ENCODE measurements around the gene ST6GAL1. TPM values are rescaled to one million over a fixed set of nuclear protein-coding genes. Genes with fewer than 3 reads are reported as not detected.
"Not testable (repeated sequence)": the region's sequence is repeated elsewhere in the genome, so short reads cannot be mapped to it uniquely, and the experiment has no call there.

ST6GAL1 gene
- total RNA-seq, 1 donor from 2014 or later = 5.5 TPM

DNA sequence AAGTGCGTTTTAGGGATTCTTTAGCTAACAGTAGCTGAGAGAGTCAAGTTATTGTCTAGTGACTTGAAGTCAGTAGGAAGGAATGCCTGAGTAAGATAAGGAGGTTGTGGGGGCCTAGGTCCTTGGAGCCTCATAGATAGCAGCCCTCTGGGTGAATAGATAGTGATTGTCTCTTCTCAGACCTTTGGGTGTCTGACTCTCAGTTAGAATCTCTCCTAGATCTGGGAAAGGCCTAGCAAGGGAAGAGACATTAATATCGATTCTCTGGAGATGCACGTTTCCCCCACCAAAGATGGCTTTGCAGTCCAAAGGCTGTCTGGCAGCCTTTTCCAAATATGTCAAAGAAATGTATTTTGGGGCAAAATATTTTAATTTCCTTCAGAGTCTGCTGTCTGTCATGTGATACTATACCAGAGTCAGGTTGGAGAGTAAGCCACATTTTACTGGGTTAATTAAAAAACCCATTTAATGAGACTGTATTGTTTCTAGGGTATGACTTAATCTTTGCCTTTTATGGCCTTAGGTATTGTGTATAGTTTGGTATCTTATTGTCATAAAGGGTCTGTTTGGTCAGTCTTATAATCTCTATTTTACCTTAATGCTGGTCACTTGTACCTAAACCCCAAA lies 92.2 kb downstream of the ST6GAL1 start:
- TF ChIP-seq, protein P1, sequence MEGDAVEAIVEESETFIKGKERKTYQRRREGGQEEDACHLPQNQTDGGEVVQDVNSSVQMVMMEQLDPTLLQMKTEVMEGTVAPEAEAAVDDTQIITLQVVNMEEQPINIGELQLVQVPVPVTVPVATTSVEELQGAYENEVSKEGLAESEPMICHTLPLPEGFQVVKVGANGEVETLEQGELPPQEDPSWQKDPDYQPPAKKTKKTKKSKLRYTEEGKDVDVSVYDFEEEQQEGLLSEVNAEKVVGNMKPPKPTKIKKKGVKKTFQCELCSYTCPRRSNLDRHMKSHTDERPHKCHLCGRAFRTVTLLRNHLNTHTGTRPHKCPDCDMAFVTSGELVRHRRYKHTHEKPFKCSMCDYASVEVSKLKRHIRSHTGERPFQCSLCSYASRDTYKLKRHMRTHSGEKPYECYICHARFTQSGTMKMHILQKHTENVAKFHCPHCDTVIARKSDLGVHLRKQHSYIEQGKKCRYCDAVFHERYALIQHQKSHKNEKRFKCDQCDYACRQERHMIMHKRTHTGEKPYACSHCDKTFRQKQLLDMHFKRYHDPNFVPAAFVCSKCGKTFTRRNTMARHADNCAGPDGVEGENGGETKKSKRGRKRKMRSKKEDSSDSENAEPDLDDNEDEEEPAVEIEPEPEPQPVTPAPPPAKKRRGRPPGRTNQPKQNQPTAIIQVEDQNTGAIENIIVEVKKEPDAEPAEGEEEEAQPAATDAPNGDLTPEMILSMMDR (IDR thresholded peaks at IDR 0.05; ENCODE audit: insufficient read depth, low read length, severe bottlenecking) = no peak
- Histone ChIP-seq H3K4me3 (ENCODE audit: low read depth, low read length) (no peak overlapping the region), H3K27me3 (ENCODE audit: control insufficient read depth, insufficient read depth, low read length) (no peaks in the 10 kb centered on the region), H3K36me3 (ENCODE audit: control insufficient read depth, insufficient read depth, low read length) (no peaks in the 10 kb centered on the region)
- DNase-seq (ENCODE audit: low read depth) (no peak), FAIRE-seq (no peak)

DNA sequence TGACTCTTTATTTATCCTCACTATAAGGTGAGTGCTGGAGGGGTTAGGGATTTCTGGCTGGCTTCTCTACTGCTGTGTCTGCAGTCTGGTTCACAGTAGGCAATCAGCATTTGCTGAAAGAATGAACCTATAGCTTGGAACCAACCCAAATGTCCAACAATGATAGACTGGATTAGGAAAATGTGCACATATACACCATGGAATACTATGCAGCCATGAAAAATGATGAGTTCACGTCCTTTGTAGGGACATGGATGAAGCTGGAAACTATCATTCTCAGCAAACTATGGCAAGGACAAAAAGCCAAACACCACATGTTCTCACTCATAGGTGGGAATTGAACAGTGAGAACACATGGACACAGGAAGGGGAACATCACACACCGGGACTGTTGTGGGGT lies 93.0 kb downstream of the ST6GAL1 start:
- not testable (repeated sequence) for H3K36me3 ChIP-seq (ENCODE audit: control insufficient read depth, insufficient read depth, low read length); FAIRE-seq

DNA sequence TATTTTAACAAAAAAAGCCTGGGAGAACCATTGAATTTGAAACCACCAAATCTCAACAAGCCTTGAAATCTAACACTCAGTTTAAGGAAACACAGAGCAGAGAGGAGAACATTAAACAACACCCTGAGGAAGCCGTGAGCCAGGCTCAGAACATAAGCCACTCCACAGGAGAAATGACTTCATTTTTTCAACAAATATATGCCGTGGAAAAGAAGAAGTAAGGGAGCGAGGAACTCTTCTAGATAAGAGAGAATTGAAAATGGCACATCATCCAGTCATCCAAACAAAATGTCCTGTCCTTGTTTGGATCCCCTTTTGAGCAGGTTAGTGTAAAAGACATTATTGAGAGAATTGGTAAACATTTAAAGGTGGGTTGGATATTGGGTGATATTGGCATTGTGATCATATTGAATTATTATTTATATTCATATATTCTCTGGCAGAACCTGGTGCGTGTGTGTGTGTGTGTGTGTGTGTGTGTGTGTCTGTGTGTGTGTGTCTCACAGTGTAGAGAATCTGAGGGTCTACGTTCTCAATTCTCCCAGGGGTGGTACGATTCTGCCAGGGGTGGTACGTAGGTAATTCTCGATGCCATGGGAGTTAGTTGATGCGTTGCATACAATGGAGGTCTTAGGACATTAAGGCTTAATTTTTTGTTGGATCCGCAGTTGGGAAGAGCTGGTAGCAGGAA lies 94.4 kb downstream of the ST6GAL1 start:
- TF ChIP-seq, protein P1 (IDR thresholded peaks at IDR 0.05; ENCODE audit: insufficient read depth, low read length, severe bottlenecking) = no peak
- FAIRE-seq (no peak), DNase-seq (ENCODE audit: low read depth) (no peak)
- H3K36me3 ChIP-seq (ENCODE audit: control insufficient read depth, insufficient read depth, low read length) = no peaks in the 10 kb centered on the region
- no peaks in the 10 kb centered on the region for H3K27me3 ChIP-seq (ENCODE audit: control insufficient read depth, insufficient read depth, low read length)
- H3K4me3 ChIP-seq (ENCODE audit: low read depth, low read length) = no peak overlapping the region

More for the DNA sequence above, 93.0 kb downstream of the ST6GAL1 start:
- not testable (repeated sequence) for H3K27me3 ChIP-seq (ENCODE audit: control insufficient read depth, insufficient read depth, low read length); DNase-seq (ENCODE audit: low read depth); H3K4me3 ChIP-seq (ENCODE audit: low read depth, low read length)

DNA sequence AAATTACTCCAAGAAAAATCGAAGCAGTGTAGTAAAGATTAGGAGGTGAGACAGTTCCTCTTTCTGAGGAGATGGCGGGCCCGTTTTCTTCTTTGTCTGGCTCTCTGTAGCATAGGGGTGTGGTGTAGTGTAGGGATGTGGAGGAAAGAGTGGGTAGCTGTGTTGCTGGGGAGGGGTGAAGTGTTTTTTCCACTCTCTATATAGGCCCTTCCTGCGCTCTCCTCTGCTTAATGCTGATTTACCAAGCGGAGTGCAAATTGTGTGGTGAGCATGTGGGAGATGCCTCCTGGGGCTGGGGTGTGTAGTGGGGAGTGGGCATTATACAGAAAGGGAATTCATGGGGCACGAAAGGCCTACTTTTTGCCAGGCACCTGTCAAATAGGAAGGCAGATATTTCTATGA lies 94.9 kb downstream of the ST6GAL1 start:
- Histone ChIP-seq H3K27me3 (ENCODE audit: control insufficient read depth, insufficient read depth, low read length) (no peaks in the 10 kb centered on the region), H3K36me3 (ENCODE audit: control insufficient read depth, insufficient read depth, low read length) (no peaks in the 10 kb centered on the region), H3K4me3 (ENCODE audit: low read depth, low read length) (no peak overlapping the region)
- TF ChIP-seq, protein P1 (IDR thresholded peaks at IDR 0.05; ENCODE audit: insufficient read depth, low read length, severe bottlenecking) = no peak
- FAIRE-seq (no peak), DNase-seq (ENCODE audit: low read depth) (no peak)

DNA sequence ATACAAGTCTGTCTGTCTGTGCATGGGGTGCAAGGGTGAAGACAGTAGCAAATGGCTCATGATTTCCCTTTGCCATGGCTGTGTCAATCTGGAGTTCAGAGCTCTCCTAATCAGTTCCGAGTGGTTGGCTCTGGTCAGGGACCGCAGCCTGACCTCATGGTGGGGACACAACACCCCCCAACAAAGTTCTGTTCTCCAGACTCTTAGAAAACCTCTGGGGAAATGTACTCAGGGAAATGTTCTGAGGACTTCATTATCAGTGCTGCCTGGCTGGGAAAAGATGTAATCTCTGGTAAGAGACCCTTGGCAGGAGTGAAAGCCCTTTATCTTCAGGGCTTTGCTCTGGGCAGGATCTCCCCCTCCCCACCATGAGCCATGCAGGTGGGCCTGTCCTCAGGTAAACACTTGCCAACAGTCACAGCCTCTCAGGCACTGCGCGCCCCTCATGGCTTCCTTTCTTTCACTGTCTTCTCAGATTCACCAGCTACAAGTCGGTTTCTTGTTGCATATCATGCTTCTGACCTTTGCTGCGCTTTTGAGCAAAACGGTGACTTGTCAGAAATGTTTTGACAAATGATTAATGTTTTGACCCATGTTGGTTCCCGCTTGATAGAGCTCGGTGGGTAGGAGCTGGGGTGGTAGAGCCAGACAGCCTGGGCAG lies 95.5 kb downstream of the ST6GAL1 start:
- FAIRE-seq = no peak
- TF ChIP-seq, protein P1 (IDR thresholded peaks at IDR 0.05; ENCODE audit: insufficient read depth, low read length, severe bottlenecking) = no peak
- no peak overlapping the region for H3K4me3 ChIP-seq (ENCODE audit: low read depth, low read length)
- no peak for DNase-seq (ENCODE audit: low read depth)
- no peaks in the 10 kb centered on the region for H3K27me3 ChIP-seq (ENCODE audit: control insufficient read depth, insufficient read depth, low read length)
- no peaks in the 10 kb centered on the region for H3K36me3 ChIP-seq (ENCODE audit: control insufficient read depth, insufficient read depth, low read length)

DNA sequence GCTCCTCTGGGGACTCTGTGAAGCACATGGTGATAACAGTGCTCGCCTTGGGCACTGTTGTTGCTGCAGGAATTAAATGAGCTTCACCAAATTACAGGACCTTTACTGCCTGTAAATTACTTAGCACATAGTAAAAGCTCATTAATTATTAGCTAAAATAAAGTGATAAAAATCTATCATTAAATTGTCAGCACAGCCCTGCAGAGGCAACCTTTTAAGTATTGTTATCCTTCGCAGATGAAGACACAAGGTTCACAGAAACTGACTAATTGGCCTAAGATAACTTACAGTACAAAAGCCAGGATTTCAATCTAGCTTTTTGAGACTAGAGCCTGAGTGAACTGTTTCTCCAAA lies 96.0 kb downstream of the ST6GAL1 start:
- DNase-seq (ENCODE audit: low read depth) (no peak), FAIRE-seq (no peak)
- Histone ChIP-seq H3K4me3 (ENCODE audit: low read depth, low read length) (no peak overlapping the region), H3K27me3 (ENCODE audit: control insufficient read depth, insufficient read depth, low read length) (no peaks in the 10 kb centered on the region), H3K36me3 (ENCODE audit: control insufficient read depth, insufficient read depth, low read length) (no peaks in the 10 kb centered on the region)
- TF ChIP-seq, protein P1 (IDR thresholded peaks at IDR 0.05; ENCODE audit: insufficient read depth, low read length, severe bottlenecking) = no peak

Measured in bronchial epithelial cell (primary cell).